ENCODE data around the gene HSPB3. TPM values are rescaled to one million over a fixed set of nuclear protein-coding genes. Genes with fewer than 3 reads are reported as not detected.
"Not testable (repeated sequence)": the region's sequence is repeated elsewhere in the genome, so short reads cannot be mapped to it uniquely, and the experiment has no call there.

HSPB3 gene
- total RNA-seq, 2 donors from 2014 or later: 338 to 442 TPM

GRCh38 chr5:54484219-54484894 is 28.9 kb downstream of the HSPB3 start:
- no peak for DNase-seq (ENCODE audit: low spot score)
- no peak for TF ChIP-seq CTCF (IDR thresholded peaks at IDR 0.05)
- no peaks in the 10 kb centered on the region for H3K9me3 ChIP-seq
- H3K27me3 ChIP-seq: no peaks in the 10 kb centered on the region
- H3K36me3 ChIP-seq: no peaks in the 10 kb centered on the region
- no peak overlapping the region for H3K4me3 ChIP-seq
- H3K27ac ChIP-seq: no peak overlapping the region
- H3K4me1 ChIP-seq: peaks cover 0 to 5% of the 10 kb centered on the region in 2 donors

GRCh38 chr5:54485659-54486058 is 30.2 kb downstream of the HSPB3 start:
- H3K27me3 ChIP-seq; H3K4me3 ChIP-seq; H3K9me3 ChIP-seq; H3K36me3 ChIP-seq; H3K4me1 ChIP-seq; DNase-seq (ENCODE audit: low spot score); H3K27ac ChIP-seq: not testable (repeated sequence)

GRCh38 chr5:54489648-54489979 is 34.1 kb downstream of the HSPB3 start:
- not testable (repeated sequence) for H3K9me3 ChIP-seq; H3K4me1 ChIP-seq; H3K36me3 ChIP-seq; H3K4me3 ChIP-seq; H3K27me3 ChIP-seq; H3K27ac ChIP-seq; DNase-seq (ENCODE audit: low spot score)

GRCh38 chr5:54491326-54491725 is 35.8 kb downstream of the HSPB3 start:
- no peak overlapping the region for H3K27ac ChIP-seq
- no peak for TF ChIP-seq CTCF (IDR thresholded peaks at IDR 0.05)
- H3K27me3 ChIP-seq: no peaks in the 10 kb centered on the region
- no peaks in the 10 kb centered on the region for H3K4me1 ChIP-seq
- no peaks in the 10 kb centered on the region for H3K36me3 ChIP-seq
- no peaks in the 10 kb centered on the region for H3K9me3 ChIP-seq
- no peak overlapping the region for H3K4me3 ChIP-seq
- DNase-seq (ENCODE audit: low spot score): no peak

GRCh38 chr5:54492178-54492577 is 36.7 kb downstream of the HSPB3 start:
- TF ChIP-seq CTCF (IDR thresholded peaks at IDR 0.05): no peak
- no peak overlapping the region for H3K27ac ChIP-seq
- no peaks in the 10 kb centered on the region for H3K9me3 ChIP-seq
- no peaks in the 10 kb centered on the region for H3K4me1 ChIP-seq
- no peak overlapping the region for H3K4me3 ChIP-seq
- H3K36me3 ChIP-seq: no peaks in the 10 kb centered on the region
- H3K27me3 ChIP-seq: no peaks in the 10 kb centered on the region
- DNase-seq (ENCODE audit: low spot score): no peak

- Histone ChIP-seq H3K27me3 (no peaks in the 10 kb centered on the region), H3K4me3 (no peak overlapping the region), H3K9me3 (peaks cover 0 to 6% of the 10 kb centered on the region in 2 donors), H3K36me3 (no peaks in the 10 kb centered on the region), H3K27ac (no peak overlapping the region), H3K4me1 (no peaks in the 10 kb centered on the region)
- DNase-seq (ENCODE audit: low spot score): no peak
- no peak for TF ChIP-seq CTCF (IDR thresholded peaks at IDR 0.05)
These were observed 39.5 kb downstream of the HSPB3 start for GRCh38 chr5:54495027-54495426.

Other genes with a start within 250 kb of the HSPB3 start
- 10 to 100 TPM; 11.4 to 22.8 TPM for gene ARL15, start 145.1 kb upstream of the HSPB3 start, total RNA-seq
- 10 to 100 TPM; 15.8 to 22.2 TPM for gene SNX18, start 62.1 kb downstream of the HSPB3 start, total RNA-seq

All from right atrium auricular region (tissue), 2 donors.